Measurements from ENCODE around the gene TGFB3. TPM values are rescaled to one million over a fixed set of nuclear protein-coding genes. Genes with fewer than 3 reads are reported as not detected.

Gene TGFB3
- total and polyA plus RNA-seq, 2 donors: 9.0 to 21.0 TPM

DNA sequence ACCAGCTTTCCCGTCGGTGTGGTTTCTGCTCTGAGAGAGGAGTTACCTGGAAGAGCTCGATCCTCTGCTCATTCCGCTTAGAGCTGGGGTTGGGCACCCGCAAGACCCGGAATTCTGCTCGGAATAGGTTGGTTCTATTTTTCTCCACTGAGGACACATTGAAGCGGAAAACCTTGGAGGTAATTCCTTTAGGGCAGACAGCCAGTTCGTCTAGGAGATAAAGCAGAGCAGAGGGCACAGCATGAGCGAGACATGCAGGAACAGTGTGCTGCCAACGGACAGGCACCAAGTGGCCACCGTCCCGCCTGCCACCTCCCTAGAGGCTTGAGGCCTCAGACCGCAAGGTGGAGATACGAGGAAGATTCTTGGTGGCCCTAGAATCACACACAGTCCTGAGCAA is 10.3 kb downstream of the TGFB3 start:
- no peak for DNase-seq (ENCODE audit: low read depth in 6 of 9, low spot score in 9 of 9)
- no peaks in the 10 kb centered on the region for H3K36me3 ChIP-seq (ENCODE audit: control insufficient read depth in 2 of 2, insufficient read depth in 2 of 2, low read length in 1 of 2)
- no peak overlapping the region for H3K27ac ChIP-seq (ENCODE audit: low read depth in 1 of 2, low read length in 1 of 2)
- H3K9me3 ChIP-seq (ENCODE audit: control insufficient read depth in 2 of 2, insufficient read depth in 1 of 2, low read length in 1 of 2): no peaks in the 10 kb centered on the region
- no peaks in the 10 kb centered on the region for H3K27me3 ChIP-seq (ENCODE audit: control insufficient read depth in 2 of 2, insufficient read depth in 1 of 2, low read length in 1 of 2)
- no peaks in the 10 kb centered on the region for H3K4me1 ChIP-seq (ENCODE audit: control insufficient read depth in 2 of 2, insufficient read depth in 2 of 2, low read length in 2 of 2)
- H3K4me3 ChIP-seq (ENCODE audit: low read length in 2 of 2): no peak overlapping the region
- 97% methylated on average over 15 of the region's 15 CpGs for WGBS

DNA sequence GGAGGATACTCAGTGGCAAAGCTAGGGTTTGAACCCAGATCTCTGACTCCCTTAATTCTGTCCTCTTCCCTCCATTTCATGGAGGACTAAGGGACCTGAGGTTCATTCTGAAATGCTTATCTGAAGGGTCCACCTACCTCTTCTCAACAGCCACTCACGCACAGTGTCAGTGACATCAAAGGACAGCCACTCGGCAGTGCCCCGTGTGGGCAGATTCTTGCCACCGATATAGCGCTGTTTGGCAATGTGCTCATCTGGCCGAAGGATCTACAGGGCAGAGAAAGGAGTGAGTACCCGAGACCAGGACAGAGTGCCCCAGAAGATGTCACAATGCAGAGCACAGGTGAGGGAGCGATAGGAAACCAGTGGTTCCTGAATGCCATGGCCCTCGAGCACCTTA is 10.8 kb downstream of the TGFB3 start:
- Histone ChIP-seq H3K36me3 (ENCODE audit: control insufficient read depth in 2 of 2, insufficient read depth in 2 of 2, low read length in 1 of 2) (no peaks in the 10 kb centered on the region), H3K27me3 (ENCODE audit: control insufficient read depth in 2 of 2, insufficient read depth in 1 of 2, low read length in 1 of 2) (no peaks in the 10 kb centered on the region), H3K4me3 (ENCODE audit: low read length in 2 of 2) (no peak overlapping the region), H3K27ac (ENCODE audit: low read depth in 1 of 2, low read length in 1 of 2) (no peak overlapping the region), H3K9me3 (ENCODE audit: control insufficient read depth in 2 of 2, insufficient read depth in 1 of 2, low read length in 1 of 2) (no peaks in the 10 kb centered on the region), H3K4me1 (ENCODE audit: control insufficient read depth in 2 of 2, insufficient read depth in 2 of 2, low read length in 2 of 2) (no peaks in the 10 kb centered on the region)
- 98% methylated on average over 9 of the region's 9 CpGs for WGBS
- no peak for DNase-seq (ENCODE audit: low read depth in 6 of 9, low spot score in 9 of 9)

DNA sequence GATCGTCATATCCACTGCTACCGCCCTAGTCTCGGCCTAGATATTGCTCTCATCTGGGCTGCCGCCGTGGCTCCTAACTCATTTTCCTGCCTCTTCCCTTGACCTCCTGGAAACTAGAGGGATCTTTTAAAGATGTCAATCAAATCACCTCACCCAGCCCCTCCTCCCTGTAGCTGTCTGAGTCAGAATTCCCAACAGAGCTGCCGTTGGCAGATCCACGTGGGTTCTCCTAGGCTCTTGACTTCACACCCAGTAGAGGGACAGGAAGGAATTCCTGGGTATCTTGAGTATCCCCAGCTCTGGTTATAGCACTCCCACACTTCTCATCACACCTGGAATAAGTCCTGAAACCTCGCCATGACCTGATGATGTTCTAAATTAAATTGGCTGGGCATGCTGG is 11.9 kb downstream of the TGFB3 start:
- H3K4me3 ChIP-seq (ENCODE audit: low read length in 2 of 2): no peak overlapping the region
- WGBS: 90% methylated on average over 8 of the region's 8 CpGs
- H3K9me3 ChIP-seq (ENCODE audit: control insufficient read depth in 2 of 2, insufficient read depth in 1 of 2, low read length in 1 of 2): no peaks in the 10 kb centered on the region
- H3K27me3 ChIP-seq (ENCODE audit: control insufficient read depth in 2 of 2, insufficient read depth in 1 of 2, low read length in 1 of 2): no peaks in the 10 kb centered on the region
- no peak for DNase-seq (ENCODE audit: low read depth in 6 of 9, low spot score in 9 of 9)
- no peaks in the 10 kb centered on the region for H3K36me3 ChIP-seq (ENCODE audit: control insufficient read depth in 2 of 2, insufficient read depth in 2 of 2, low read length in 1 of 2)
- H3K27ac ChIP-seq (ENCODE audit: low read depth in 1 of 2, low read length in 1 of 2): no peak overlapping the region
- no peaks in the 10 kb centered on the region for H3K4me1 ChIP-seq (ENCODE audit: control insufficient read depth in 2 of 2, insufficient read depth in 2 of 2, low read length in 2 of 2)

DNA sequence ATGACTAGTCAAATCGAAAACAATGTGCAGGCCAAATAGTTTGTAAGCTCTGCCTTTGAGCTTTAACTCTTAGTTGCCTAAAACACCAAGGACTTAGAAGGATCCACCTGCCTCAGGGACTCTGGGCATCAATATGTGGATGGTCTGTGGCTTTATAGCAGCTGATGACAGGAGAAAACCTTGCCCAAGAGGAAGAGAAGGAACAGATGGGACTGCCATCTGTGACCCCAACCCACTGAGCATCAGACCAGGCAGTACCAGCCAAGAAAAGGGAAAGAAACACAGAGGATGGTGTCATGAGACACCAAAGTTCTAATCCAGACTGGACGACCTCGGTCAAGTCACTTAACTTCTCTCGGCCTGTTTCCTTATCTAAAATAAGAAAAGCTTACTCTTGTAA is 12.7 kb downstream of the TGFB3 start:
- no peaks in the 10 kb centered on the region for H3K9me3 ChIP-seq (ENCODE audit: control insufficient read depth in 2 of 2, insufficient read depth in 1 of 2, low read length in 1 of 2)
- DNase-seq (ENCODE audit: low read depth in 6 of 9, low spot score in 9 of 9): no peak
- H3K27me3 ChIP-seq (ENCODE audit: control insufficient read depth in 2 of 2, insufficient read depth in 1 of 2, low read length in 1 of 2): no peaks in the 10 kb centered on the region
- no peaks in the 10 kb centered on the region for H3K4me1 ChIP-seq (ENCODE audit: control insufficient read depth in 2 of 2, insufficient read depth in 2 of 2, low read length in 2 of 2)
- H3K36me3 ChIP-seq (ENCODE audit: control insufficient read depth in 2 of 2, insufficient read depth in 2 of 2, low read length in 1 of 2): no peaks in the 10 kb centered on the region
- no peak overlapping the region for H3K27ac ChIP-seq (ENCODE audit: low read depth in 1 of 2, low read length in 1 of 2)
- 92% methylated on average over 4 of the region's 4 CpGs for whole genome bisulfite sequencing
- H3K4me3 ChIP-seq (ENCODE audit: low read length in 2 of 2): no peak overlapping the region

DNA sequence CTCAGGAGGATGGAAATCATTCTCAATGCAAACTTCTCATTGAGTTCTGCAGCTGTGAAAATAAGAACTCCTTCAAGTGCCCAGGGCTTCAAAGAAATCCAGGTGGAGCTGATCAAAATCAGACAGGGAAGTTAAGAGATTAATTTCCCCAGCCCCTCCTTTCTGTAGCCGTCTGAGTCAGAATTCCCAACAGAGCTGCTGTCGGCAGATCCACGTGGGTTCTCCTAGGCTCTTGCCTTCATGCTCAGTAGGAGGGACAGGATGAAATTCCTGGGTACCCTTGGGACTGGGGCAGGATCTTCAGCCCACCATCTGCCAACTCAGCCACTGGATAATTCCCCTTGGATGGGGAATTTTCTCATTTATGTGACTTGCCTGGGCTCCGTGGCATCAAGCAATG is 13.3 kb downstream of the TGFB3 start:
- no peaks in the 10 kb centered on the region for H3K4me1 ChIP-seq (ENCODE audit: control insufficient read depth in 2 of 2, insufficient read depth in 2 of 2, low read length in 2 of 2)
- no peak overlapping the region for H3K27ac ChIP-seq (ENCODE audit: low read depth in 1 of 2, low read length in 1 of 2)
- no peak for DNase-seq (ENCODE audit: low read depth in 6 of 9, low spot score in 9 of 9)
- WGBS: 93% methylated on average over 4 of the region's 4 CpGs
- H3K9me3 ChIP-seq (ENCODE audit: control insufficient read depth in 2 of 2, insufficient read depth in 1 of 2, low read length in 1 of 2): no peaks in the 10 kb centered on the region
- H3K36me3 ChIP-seq (ENCODE audit: control insufficient read depth in 2 of 2, insufficient read depth in 2 of 2, low read length in 1 of 2): no peaks in the 10 kb centered on the region
- H3K27me3 ChIP-seq (ENCODE audit: control insufficient read depth in 2 of 2, insufficient read depth in 1 of 2, low read length in 1 of 2): no peaks in the 10 kb centered on the region
- H3K4me3 ChIP-seq (ENCODE audit: low read length in 2 of 2): no peak overlapping the region

DNA sequence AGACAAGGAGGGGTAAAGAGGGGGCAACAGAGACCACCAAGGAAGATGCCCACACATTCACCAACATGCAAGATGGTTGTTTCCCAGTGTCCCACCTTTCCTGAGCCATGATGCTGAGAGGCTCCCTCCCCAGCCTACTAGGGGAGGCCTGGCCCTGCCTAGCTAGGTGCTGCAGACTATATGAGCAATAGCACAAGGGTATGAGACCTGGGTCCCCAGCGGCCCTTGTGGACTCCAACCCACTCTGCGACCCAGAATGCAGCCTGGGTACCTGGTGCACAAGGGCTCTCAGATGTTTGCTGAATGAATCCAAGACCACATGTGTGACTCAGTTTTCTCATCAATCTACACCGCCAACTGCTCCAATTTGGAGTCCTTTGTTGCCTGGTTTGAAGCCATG is 13.9 kb downstream of the TGFB3 start:
- no peaks in the 10 kb centered on the region for H3K27me3 ChIP-seq (ENCODE audit: control insufficient read depth in 2 of 2, insufficient read depth in 1 of 2, low read length in 1 of 2)
- H3K36me3 ChIP-seq (ENCODE audit: control insufficient read depth in 2 of 2, insufficient read depth in 2 of 2, low read length in 1 of 2): peaks cover 0 to 4% of the 10 kb centered on the region in 2 donors
- no peaks in the 10 kb centered on the region for H3K4me1 ChIP-seq (ENCODE audit: control insufficient read depth in 2 of 2, insufficient read depth in 2 of 2, low read length in 2 of 2)
- no peak overlapping the region for H3K27ac ChIP-seq (ENCODE audit: low read depth in 1 of 2, low read length in 1 of 2)
- H3K9me3 ChIP-seq (ENCODE audit: control insufficient read depth in 2 of 2, insufficient read depth in 1 of 2, low read length in 1 of 2): no peaks in the 10 kb centered on the region
- no peak for DNase-seq (ENCODE audit: low read depth in 6 of 9, low spot score in 9 of 9)
- no peak overlapping the region for H3K4me3 ChIP-seq (ENCODE audit: low read length in 2 of 2)
- WGBS: 98% methylated on average over 3 of the region's 3 CpGs

DNA sequence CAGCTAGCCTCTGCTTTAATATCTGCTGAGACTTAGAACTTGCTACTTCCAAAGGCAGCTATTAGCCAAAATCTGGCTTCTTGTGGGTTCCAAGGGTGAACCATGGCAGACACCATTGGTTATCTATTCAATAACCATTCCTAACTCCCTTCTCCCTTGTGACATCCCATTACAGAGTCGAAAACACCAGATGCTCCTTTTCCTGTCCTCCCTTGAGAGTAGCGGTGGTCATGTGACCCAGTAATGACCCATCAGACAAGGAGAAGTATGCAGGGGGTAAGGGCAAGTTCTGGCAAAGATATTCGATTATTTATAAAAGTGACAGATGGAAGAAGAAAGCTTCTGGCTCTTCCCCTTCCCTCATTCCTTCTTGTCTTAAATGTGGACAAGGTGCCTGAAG is 20.1 kb downstream of the TGFB3 start:
- Histone ChIP-seq H3K9me3 (ENCODE audit: control insufficient read depth in 2 of 2, insufficient read depth in 1 of 2, low read length in 1 of 2) (no peaks in the 10 kb centered on the region), H3K27me3 (ENCODE audit: control insufficient read depth in 2 of 2, insufficient read depth in 1 of 2, low read length in 1 of 2) (no peaks in the 10 kb centered on the region), H3K27ac (ENCODE audit: low read depth in 1 of 2, low read length in 1 of 2) (no peak overlapping the region), H3K4me1 (ENCODE audit: control insufficient read depth in 2 of 2, insufficient read depth in 2 of 2, low read length in 2 of 2) (no peaks in the 10 kb centered on the region), H3K36me3 (ENCODE audit: control insufficient read depth in 2 of 2, insufficient read depth in 2 of 2, low read length in 1 of 2) (peaks cover 0 to 9% of the 10 kb centered on the region in 2 donors), H3K4me3 (ENCODE audit: low read length in 2 of 2) (no peak overlapping the region)
- WGBS: 96% methylated on average over 3 of the region's 3 CpGs
- no peak for DNase-seq (ENCODE audit: low read depth in 6 of 9, low spot score in 9 of 9)

DNA sequence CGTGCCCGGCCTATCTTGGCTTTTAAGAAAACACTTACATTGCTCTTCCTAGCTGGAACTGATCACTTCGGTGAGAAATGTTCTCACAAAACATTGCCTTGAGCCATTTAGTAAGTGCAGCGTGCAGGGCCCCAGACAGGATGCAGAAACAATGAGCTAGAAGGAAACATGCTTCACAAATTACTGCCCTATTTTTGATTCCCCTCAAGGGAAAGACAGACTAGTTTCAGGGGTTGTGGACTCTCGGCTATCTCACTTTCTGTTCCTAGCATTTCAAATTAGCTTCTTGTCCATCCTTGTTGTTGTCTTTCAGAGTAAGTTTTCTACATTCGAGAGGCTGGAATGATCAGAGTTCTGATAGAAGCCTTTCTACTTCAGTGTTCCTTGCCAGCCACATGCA is 21.6 kb downstream of the TGFB3 start:
- Histone ChIP-seq H3K4me3 (ENCODE audit: low read length in 2 of 2) (no peak overlapping the region), H3K9me3 (ENCODE audit: control insufficient read depth in 2 of 2, insufficient read depth in 1 of 2, low read length in 1 of 2) (no peaks in the 10 kb centered on the region), H3K36me3 (ENCODE audit: control insufficient read depth in 2 of 2, insufficient read depth in 2 of 2, low read length in 1 of 2) (peaks cover 0 to 9% of the 10 kb centered on the region in 2 donors), H3K4me1 (ENCODE audit: control insufficient read depth in 2 of 2, insufficient read depth in 2 of 2, low read length in 2 of 2) (no peaks in the 10 kb centered on the region), H3K27me3 (ENCODE audit: control insufficient read depth in 2 of 2, insufficient read depth in 1 of 2, low read length in 1 of 2) (no peaks in the 10 kb centered on the region), H3K27ac (ENCODE audit: low read depth in 1 of 2, low read length in 1 of 2) (no peak overlapping the region)
- WGBS: 92% methylated on average over 6 of the region's 6 CpGs
- no peak for DNase-seq (ENCODE audit: low read depth in 6 of 9, low spot score in 9 of 9)

DNA sequence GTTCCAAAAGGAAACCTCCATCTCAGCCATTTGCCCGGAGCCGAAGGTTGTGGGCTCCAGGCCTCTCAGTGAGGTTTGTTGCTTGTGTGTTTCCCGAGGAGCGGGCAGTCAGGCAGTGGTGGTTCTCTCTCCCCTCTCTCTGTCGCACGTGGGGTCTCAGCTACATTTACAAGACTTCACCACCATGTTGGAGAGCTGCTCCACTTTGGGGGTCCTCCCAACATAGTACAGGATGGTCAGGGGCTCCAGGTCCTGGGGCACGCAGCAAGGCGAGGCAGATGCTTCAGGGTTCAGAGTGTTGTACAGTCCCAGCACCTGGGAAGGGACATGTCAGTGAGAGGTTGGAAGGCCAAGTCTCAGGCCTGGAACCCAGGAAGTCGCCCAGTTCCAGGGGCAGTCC is 22.8 kb downstream of the TGFB3 start:
- no peak overlapping the region for H3K4me3 ChIP-seq (ENCODE audit: low read length in 2 of 2)
- no peak overlapping the region for H3K27ac ChIP-seq (ENCODE audit: low read depth in 1 of 2, low read length in 1 of 2)
- no peaks in the 10 kb centered on the region for H3K4me1 ChIP-seq (ENCODE audit: control insufficient read depth in 2 of 2, insufficient read depth in 2 of 2, low read length in 2 of 2)
- H3K27me3 ChIP-seq (ENCODE audit: control insufficient read depth in 2 of 2, insufficient read depth in 1 of 2, low read length in 1 of 2): no peaks in the 10 kb centered on the region
- DNase-seq (ENCODE audit: low read depth in 6 of 9, low spot score in 9 of 9): no peak
- 99% methylated on average over 9 of the region's 9 CpGs for WGBS
- H3K9me3 ChIP-seq (ENCODE audit: control insufficient read depth in 2 of 2, insufficient read depth in 1 of 2, low read length in 1 of 2): no peaks in the 10 kb centered on the region
- peaks cover 0 to 9% of the 10 kb centered on the region in 2 donors for H3K36me3 ChIP-seq (ENCODE audit: control insufficient read depth in 2 of 2, insufficient read depth in 2 of 2, low read length in 1 of 2)

DNA sequence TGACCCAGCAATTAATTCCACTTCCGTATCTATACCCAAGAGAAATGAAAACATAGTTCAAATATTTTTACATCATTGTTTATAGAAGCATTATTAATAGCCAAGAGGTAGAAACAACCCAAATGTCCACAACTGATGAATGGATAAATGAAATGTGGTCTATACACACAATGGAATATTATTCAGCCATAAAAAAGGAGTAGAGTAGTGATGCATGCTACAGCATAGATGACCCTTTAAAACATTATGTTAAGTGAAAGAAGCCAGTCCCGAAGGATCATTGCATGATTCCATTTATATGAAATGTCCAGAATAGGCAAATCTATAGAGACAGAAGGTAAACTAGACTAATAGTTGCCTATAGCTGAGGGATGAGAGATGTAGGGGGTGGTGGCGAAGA is 29.3 kb downstream of the TGFB3 start:
- Histone ChIP-seq H3K4me3 (ENCODE audit: low read length in 2 of 2) (no peak overlapping the region), H3K27ac (ENCODE audit: low read depth in 1 of 2, low read length in 1 of 2) (no peak overlapping the region), H3K9me3 (ENCODE audit: control insufficient read depth in 2 of 2, insufficient read depth in 1 of 2, low read length in 1 of 2) (no peaks in the 10 kb centered on the region), H3K27me3 (ENCODE audit: control insufficient read depth in 2 of 2, insufficient read depth in 1 of 2, low read length in 1 of 2) (no peaks in the 10 kb centered on the region), H3K36me3 (ENCODE audit: control insufficient read depth in 2 of 2, insufficient read depth in 2 of 2, low read length in 1 of 2) (peaks cover 0 to 2% of the 10 kb centered on the region in 2 donors), H3K4me1 (ENCODE audit: control insufficient read depth in 2 of 2, insufficient read depth in 2 of 2, low read length in 2 of 2) (no peaks in the 10 kb centered on the region)
- no peak for DNase-seq (ENCODE audit: low read depth in 6 of 9, low spot score in 9 of 9)
- WGBS: 98% methylated on average over 3 of the region's 3 CpGs
